Nucleus accumbens (tissue), 56 donors: Measurements from ENCODE around the gene FAM50B.
A peak's percentile ranks its signal among the peaks of the same experiment; 100 is the strongest.
"Not testable (repeated sequence)": the region's sequence is repeated elsewhere in the genome, so short reads cannot be mapped to it uniquely, and the experiment has no call there.

ENCODE experiments used
- DNase-seq, 56 donors: peaks; one replicate each; lab custom pipeline; 2025; lab: John Stamatoyannopoulos, UW

Gene FAM50B

DNA sequence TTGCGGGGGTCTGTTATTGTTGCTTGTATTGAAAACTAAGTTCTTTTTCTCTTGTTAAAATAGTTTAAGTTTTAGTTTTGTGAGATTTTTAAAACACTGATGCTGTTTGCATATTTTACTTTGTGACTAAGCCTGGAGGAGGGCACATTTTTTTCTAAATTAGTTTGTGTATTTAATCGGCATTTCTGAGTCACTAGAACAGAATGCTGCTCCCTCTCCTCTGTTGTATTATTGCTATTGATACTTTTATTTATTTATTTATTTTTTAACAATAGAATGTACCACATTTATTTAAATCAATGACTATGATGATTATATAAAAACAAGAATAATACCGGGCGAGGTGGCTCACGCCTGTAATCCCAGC, 5.1 kb upstream of the FAM50B start:
- DNase-seq = no peak

GRCh38 chr6:3847521-3847920, 1.7 kb upstream of the FAM50B start:
- DNase-seq = no peak

DNA sequence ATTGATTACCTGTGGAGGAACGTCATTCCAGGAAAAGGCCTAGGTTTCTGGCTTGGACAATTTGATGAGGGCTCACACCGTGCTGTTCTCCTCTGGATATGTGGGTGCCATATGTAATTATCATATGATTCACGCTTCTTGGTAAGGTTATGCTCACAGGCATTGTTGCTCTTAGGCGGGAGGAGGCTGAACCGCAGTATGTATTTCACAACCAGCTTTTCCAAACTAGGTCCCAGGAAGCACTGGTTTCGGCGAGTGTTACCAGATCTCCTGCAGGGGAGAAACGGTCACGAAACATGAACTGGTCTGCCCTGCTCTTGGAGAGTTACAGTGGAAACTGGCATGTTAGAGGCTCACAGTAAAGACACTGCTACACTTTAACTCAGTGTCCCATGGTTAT, 793 bp upstream of the FAM50B start:
- DNase-seq = peak in 7 of 56 donors; percentile 4 to 52 (median 19)

DNA sequence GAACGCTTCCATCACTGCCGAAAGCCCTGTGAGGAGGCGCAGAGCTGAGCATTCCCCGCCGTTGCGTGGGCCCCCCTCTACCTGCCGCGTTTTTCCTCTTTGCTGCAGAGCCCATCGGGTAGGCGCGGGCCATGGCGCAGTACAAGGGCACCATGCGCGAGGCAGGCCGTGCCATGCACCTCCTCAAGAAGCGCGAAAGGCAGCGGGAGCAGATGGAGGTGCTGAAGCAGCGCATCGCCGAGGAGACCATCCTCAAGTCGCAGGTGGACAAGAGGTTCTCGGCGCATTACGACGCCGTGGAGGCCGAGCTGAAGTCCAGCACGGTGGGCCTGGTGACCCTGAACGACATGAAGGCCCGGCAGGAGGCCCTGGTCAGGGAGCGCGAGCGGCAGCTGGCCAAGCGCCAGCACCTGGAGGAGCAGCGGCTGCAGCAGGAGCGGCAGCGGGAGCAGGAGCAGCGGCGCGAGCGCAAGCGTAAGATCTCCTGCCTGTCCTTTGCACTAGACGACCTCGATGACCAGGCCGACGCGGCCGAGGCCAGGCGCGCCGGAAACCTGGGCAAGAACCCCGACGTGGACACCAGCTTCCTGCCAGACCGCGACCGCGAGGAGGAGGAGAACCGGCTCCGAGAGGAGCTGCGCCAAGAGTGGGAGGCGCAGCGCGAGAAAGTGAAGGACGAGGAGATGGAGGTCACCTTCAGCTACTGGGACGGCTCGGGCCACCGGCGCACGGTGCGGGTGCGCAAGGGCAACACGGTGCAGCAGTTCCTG, 693 bp downstream of the FAM50B start:
- peak in 13 of 56 donors; percentile 15 to 50 (median 40) for DNase-seq

- DNase-seq = no peak
These were observed 1.5 kb downstream of the FAM50B start for GRCh38 chr6:3850451-3851203.

- no peak for DNase-seq
These were observed 2.7 kb downstream of the FAM50B start for GRCh38 chr6:3851839-3852238.

- DNase-seq = no peak
These were observed 3.2 kb downstream of the FAM50B start for GRCh38 chr6:3852391-3852790.

- DNase-seq = no peak
These were observed 6.7 kb downstream of the FAM50B start for GRCh38 chr6:3855866-3856265.

DNA sequence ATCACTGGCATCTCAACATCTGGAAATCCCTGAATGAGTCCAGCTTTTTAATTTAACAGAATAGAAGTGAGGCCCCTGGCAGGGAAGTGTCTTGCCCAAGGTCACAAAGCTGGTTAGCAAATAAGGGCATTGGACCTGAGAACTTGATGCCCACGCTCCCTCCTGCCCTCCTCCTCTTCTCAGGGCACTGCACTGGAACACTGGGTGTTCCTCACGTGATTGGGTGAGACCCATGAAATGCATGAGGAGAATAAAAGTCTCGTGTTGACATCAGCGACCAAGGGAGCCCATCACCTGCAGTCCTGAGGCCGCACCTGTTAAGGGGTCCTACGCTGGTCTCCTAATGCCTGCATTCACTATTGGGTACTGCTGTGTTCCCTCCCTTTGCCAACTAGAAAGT, 7.4 kb downstream of the FAM50B start:
- DNase-seq = no peak

GRCh38 chr6:3857468-3858456, 8.6 kb downstream of the FAM50B start:
- DNase-seq = no peak

DNA sequence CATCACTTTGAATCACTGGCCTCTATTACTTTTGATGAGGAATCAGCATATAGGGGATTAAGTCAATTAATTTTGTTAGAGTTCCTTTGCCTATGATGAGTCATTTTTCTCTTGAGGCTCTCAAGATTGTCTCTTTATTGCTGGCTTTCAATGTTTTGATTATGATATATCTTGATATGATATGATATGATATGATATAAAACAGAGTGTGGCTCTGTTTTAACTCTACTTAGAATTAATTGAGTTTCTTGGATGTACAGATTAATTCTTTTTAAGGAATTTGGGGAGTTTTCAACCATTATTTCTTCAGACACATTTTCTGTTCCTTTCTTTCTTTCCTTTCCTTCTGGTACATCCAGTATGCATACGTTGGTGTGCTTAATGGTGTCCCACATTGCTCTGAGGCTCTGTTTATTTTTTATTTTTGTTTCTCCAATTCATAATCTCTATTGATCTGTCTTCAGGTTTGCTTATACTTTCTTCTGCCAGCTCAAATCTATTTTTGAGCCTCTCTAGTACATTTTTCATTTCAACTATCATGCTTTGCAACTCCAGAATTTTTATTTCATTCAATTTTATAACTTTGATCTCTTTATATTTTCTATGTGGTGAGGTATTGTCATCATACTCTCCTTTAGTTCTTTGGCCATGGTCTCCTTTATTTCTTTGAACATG, 10.8 kb downstream of the FAM50B start:
- DNase-seq = no peak

- DNase-seq = no peak
These were observed 12.3 kb downstream of the FAM50B start for GRCh38 chr6:3861424-3861823.

DNA sequence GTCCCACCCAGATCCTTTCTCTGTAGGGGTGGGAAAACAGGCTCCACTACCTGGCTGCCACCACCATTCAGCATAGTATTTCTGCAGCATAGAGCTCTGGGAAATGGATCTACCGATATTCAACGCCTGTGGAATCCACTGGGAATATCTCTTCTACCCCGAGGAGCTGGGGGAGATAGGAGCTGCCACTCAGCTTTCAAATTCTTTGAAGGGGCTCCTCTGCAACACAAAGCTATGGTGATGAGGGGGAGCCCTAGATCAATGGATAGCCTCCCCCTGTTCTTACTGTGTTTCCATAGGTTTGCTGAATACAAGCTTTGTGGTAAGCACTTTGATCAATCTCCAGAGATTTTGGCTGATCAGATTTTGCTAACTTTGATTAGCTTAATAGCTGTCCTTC, 12.9 kb downstream of the FAM50B start:
- no peak for DNase-seq

GRCh38 chr6:3863322-3863721, 14.1 kb downstream of the FAM50B start:
- not testable (repeated sequence) for DNase-seq

- no peak for DNase-seq
These were observed 16.3 kb downstream of the FAM50B start for GRCh38 chr6:3865463-3865862.

- no peak for DNase-seq
These were observed 18.7 kb downstream of the FAM50B start for GRCh38 chr6:3867641-3868502.

DNA sequence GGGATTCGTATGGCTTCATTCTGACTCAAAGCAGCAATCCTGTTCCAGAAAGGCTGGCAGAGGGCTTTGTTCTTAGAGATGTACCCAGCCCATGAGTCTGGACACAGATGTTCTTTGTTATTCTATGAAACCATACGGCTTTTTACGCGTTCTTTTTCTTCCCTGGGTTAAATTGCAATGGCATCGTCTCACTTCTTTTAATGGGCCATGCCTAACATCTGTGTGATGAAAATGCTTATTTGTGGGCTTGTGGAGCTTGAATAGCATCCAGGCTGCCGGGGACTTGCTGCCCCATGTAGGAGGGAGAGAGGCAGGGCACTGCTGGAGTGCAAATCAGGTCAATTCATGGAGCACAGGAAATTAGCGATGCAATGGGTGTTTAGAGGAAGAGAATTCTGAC, 19.4 kb downstream of the FAM50B start:
- DNase-seq = peak in 9 of 56 donors; percentile 3 to 26 (median 13)

GRCh38 chr6:3869284-3869631, 20.1 kb downstream of the FAM50B start:
- no peak for DNase-seq
